Sigmoid colon (tissue), 4 donors: ENCODE measurements around the gene ALS2CL.

Source experiments
- CTCF ChIP-seq, 4 experiments: fragments of 450-650 bp in 3 of 4; fragments of 200-600 bp in 1 of 4; IDR thresholded peaks; one replicate each; pipeline ENCODE4 v1.5.1; 2016 to 2019; ENCODE audit warnings: antibody characterized with exemption in 4 of 4, mild to moderate bottlenecking in 3 of 4, moderate library complexity in 2 of 4
- EP300 ChIP-seq, 4 donors: sonication (generic); formaldehyde crosslinking; IDR thresholded peaks; one replicate each; pipeline ENCODE4 v1.6.1; 2017; ENCODE audit warnings: antibody characterized with exemption in 4 of 4
- POLR2A ChIP-seq, 2 donors: fragments of 450-650 bp; IDR thresholded peaks; one replicate each; pipeline ENCODE4 v1.6.1; 2016; ENCODE audit warnings: antibody characterized with exemption in 2 of 2, mild to moderate bottlenecking in 2 of 2, moderate library complexity in 2 of 2
- POLR2AphosphoS5 ChIP-seq, 4 donors: sonication (generic); formaldehyde crosslinking; IDR thresholded peaks; one replicate each; pipeline ENCODE4 v1.6.1; 2017; ENCODE audit warnings: antibody characterized with exemption in 4 of 4

GRCh38 chr3:46682974-46683373 is 10.5 kb downstream of the ALS2CL start:
- no peak for TF ChIP-seq EP300 (IDR thresholded peaks at IDR 0.05)
- TF ChIP-seq CTCF (IDR thresholded peaks at IDR 0.05): no peak
- no peak for TF ChIP-seq POLR2AphosphoS5 (IDR thresholded peaks at IDR 0.05)
- no peak for TF ChIP-seq POLR2A (IDR thresholded peaks at IDR 0.05)
